H1 (cell line): Measurements from ENCODE around the gene CTPS2. TPM values are rescaled to one million over a fixed set of nuclear protein-coding genes. Genes with fewer than 3 reads are reported as not detected.

Experiments
- CBX8 ChIP-seq: fragments of 300-800, 300-1000 bp; sonication (generic); IDR thresholded peaks from 2 replicates; pipeline ENCODE4 v1.7.1; 2016; ENCODE audit warnings: low read depth, low read length, borderline replicate concordance
- EGR1 ChIP-seq: IDR thresholded peaks from 2 replicates; pipeline ENCODE4 v1.6.1; 2011; ENCODE audit warnings: low read depth, low read length, borderline replicate concordance
- HDAC2 ChIP-seq, 2 experiments: fragments of 300-600 bp in 1 of 2; sonication (generic) in 1 of 2; IDR thresholded peaks; 2 replicates each; pipeline ENCODE4 v1.6.1; 2011 to 2012; ENCODE audit warnings: low read depth in 2 of 2, low read length in 2 of 2, mild to moderate bottlenecking in 2 of 2, moderate library complexity in 2 of 2, borderline replicate concordance in 1 of 2, inconsistent platforms in 1 of 2
- HDAC6 ChIP-seq: IDR thresholded peaks from one replicate; pipeline ENCODE4 v1.7.1; 2012; ENCODE audit warnings: low read depth, mild to moderate bottlenecking, inconsistent platforms, low read length, moderate library complexity
- KDM4A ChIP-seq: IDR thresholded peaks from one replicate; pipeline ENCODE4 v1.7.1; 2012; ENCODE audit warnings: low read depth, mild to moderate bottlenecking, moderate library complexity, low read length, inconsistent platforms; ENCODE audit not compliant: severe bottlenecking
- POLR2AphosphoS5 ChIP-seq: IDR thresholded peaks from 2 replicates; pipeline ENCODE4 v1.6.1; 2011; ENCODE audit warnings: low read depth, low read length
- SIX5 ChIP-seq: IDR thresholded peaks from 2 replicates; pipeline ENCODE4 v1.6.1; 2011; ENCODE audit warnings: mild to moderate bottlenecking, low read depth, low read length
- ZNF274 ChIP-seq: IDR thresholded peaks from 2 replicates; pipeline ENCODE4 v1.7.0; 2012; ENCODE audit warnings: low read length, borderline replicate concordance; ENCODE audit errors: extremely low read depth
- polyA plus RNA-seq, 7 experiments: library from polyadenylated mRNA; depleted of rRNA in 3 of 7; stranded (reverse) in 5 of 7; unstranded in 2 of 7; fragments of >200 nt in 5 of 7; fragments of 200-250 nt in 2 of 7; gene quantifications; 1 replicate in 5 of 7; 2 replicates in 1 of 7; 4 replicates in 1 of 7; pipeline versions ENCODE4 v1.2.1 to v1.2.3, GENCODE V29; 2011 to 2013; ENCODE audit warnings: missing spikeins in 2 of 7, mixed read lengths in 2 of 7
- total RNA-seq: library from RNA; stranded (reverse); fragmentation: NEBNext Ultra II Directional; extraction: Animal tissue kit (Norgen Biotek cat#: 25700); gene quantifications from 2 replicates; pipeline ENCODE4 v1.2.1, GENCODE V29; 2021

The CTPS2 gene
- total and polyA plus RNA-seq, 2 of the 8 experiments (the other 6 are each of a cell fraction or from before 2014, with no cell fraction given), result 17.1 to 34.0 TPM

GRCh38 chrX:16745102-16745501 is 32.6 kb upstream of the CTPS2 start (continued):
- TF ChIP-seq HDAC6 (no peak), POLR2AphosphoS5 (no peak), ZNF274 (no peak), SIX5 (no peak), KDM4A (no peak), CBX8 (no peak), HDAC2 (IDR thresholded peaks at IDR 0.05; ENCODE audit: borderline replicate concordance in 1 of 2, low read depth in 2 of 2, low read length in 2 of 2) (no peak), EGR1 (no peak)
